Measurements from ENCODE around the gene SLC7A10.

Gene SLC7A10

GRCh38 chr19:33254245-33254824 is 28.7 kb upstream of the SLC7A10 start:
- DNase-seq (ENCODE audit: low read depth) = no peak

GRCh38 chr19:33252971-33253370 is 27.3 kb upstream of the SLC7A10 start:
- DNase-seq (ENCODE audit: low read depth) = no peak

GRCh38 chr19:33252418-33252962 is 26.8 kb upstream of the SLC7A10 start:
- no peak for DNase-seq (ENCODE audit: low read depth)

- no peak for DNase-seq (ENCODE audit: low read depth)
Observed at GRCh38 chr19:33251526-33252090, 26.0 kb upstream of the SLC7A10 start.

- DNase-seq (ENCODE audit: low read depth) = no peak
Observed at GRCh38 chr19:33251076-33251475, 25.4 kb upstream of the SLC7A10 start.

- no peak for DNase-seq (ENCODE audit: low read depth)
Observed at GRCh38 chr19:33250500-33250899, 24.9 kb upstream of the SLC7A10 start.

GRCh38 chr19:33249740-33250366 is 24.2 kb upstream of the SLC7A10 start:
- DNase-seq (ENCODE audit: low read depth) = no peak

- no peak for DNase-seq (ENCODE audit: low read depth)
Observed at GRCh38 chr19:33248954-33249613, 23.4 kb upstream of the SLC7A10 start.

GRCh38 chr19:33248553-33248953 is 22.9 kb upstream of the SLC7A10 start:
- DNase-seq (ENCODE audit: low read depth) = no peak

- no peak for DNase-seq (ENCODE audit: low read depth)
Observed at GRCh38 chr19:33248104-33248503, 22.5 kb upstream of the SLC7A10 start.

- DNase-seq (ENCODE audit: low read depth) = no peak
Observed at GRCh38 chr19:33247441-33247819, 21.8 kb upstream of the SLC7A10 start.

- DNase-seq (ENCODE audit: low read depth) = no peak
Observed at GRCh38 chr19:33246709-33247440, 21.2 kb upstream of the SLC7A10 start.

GRCh38 chr19:33245948-33246708 is 20.5 kb upstream of the SLC7A10 start:
- DNase-seq (ENCODE audit: low read depth) = no peak

- no peak for DNase-seq (ENCODE audit: low read depth)
Observed at GRCh38 chr19:33242911-33243310, 17.3 kb upstream of the SLC7A10 start.

GRCh38 chr19:33242131-33242530 is 16.5 kb upstream of the SLC7A10 start:
- no peak for DNase-seq (ENCODE audit: low read depth)

- DNase-seq (ENCODE audit: low read depth) = no peak
Observed at GRCh38 chr19:33241530-33242101, 16.0 kb upstream of the SLC7A10 start.

GRCh38 chr19:33241091-33241529 is 15.5 kb upstream of the SLC7A10 start:
- no peak for DNase-seq (ENCODE audit: low read depth)

GRCh38 chr19:33240181-33240771 is 14.6 kb upstream of the SLC7A10 start:
- no peak for DNase-seq (ENCODE audit: low read depth)

GRCh38 chr19:33239223-33239975 is 13.7 kb upstream of the SLC7A10 start:
- no peak for DNase-seq (ENCODE audit: low read depth)
